ENCODE results near the gene PCDHA4.
"Not testable (repeated sequence)": the region's sequence is repeated elsewhere in the genome, so short reads cannot be mapped to it uniquely, and the experiment has no call there.

PCDHA4 gene

DNA sequence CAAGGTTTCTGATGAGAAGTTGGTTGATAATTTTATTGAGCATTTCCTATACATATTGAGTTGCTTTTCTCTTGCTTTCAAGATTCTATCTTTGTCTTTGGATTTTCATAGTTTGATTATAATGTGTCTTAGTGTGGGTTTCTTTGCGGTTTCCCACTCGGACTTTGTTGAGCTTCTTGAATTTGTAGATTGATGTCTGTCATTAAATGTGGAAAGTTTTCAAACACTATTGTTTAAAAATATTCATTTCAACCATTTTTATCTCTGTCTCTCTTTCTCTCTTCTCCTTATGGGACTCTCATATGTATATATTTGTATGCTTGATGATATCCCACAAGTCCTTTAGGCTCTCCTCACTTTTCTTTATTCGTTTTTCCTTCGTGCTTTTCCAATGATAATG lies 39.4 kb upstream of the PCDHA4 start (continued):
- TF ChIP-seq PATZ1 (CRISPR knock-in tag; IDR thresholded peaks at IDR 0.05; ENCODE audit: borderline replicate concordance) = no peak
- no peak for TF ChIP-seq PPARA (CRISPR knock-in tag; IDR thresholded peaks at IDR 0.05; ENCODE audit: borderline replicate concordance)

GRCh38 chr5:140780512-140780911 lies 26.4 kb upstream of the PCDHA4 start:
- no peak for ATAC-seq
- TF ChIP-seq BACH2 (CRISPR knock-in tag; IDR thresholded peaks at IDR 0.05; ENCODE audit: borderline replicate concordance) (no peak), ZFP3 (CRISPR knock-in tag; IDR thresholded peaks at IDR 0.05) (no peak), PPARA (CRISPR knock-in tag; IDR thresholded peaks at IDR 0.05; ENCODE audit: borderline replicate concordance) (no peak), ZFP30 (CRISPR knock-in tag; IDR thresholded peaks at IDR 0.05) (no peak), TSHZ2 (CRISPR knock-in tag; IDR thresholded peaks at IDR 0.05) (no peak), CSDC2 (CRISPR knock-in tag; IDR thresholded peaks at IDR 0.05) (no peak), TCF4 (CRISPR knock-in tag; IDR thresholded peaks at IDR 0.05; ENCODE audit: borderline replicate concordance) (no peak), ZC3H10 (CRISPR knock-in tag; IDR thresholded peaks at IDR 0.05) (no peak), ISL1 (CRISPR knock-in tag; IDR thresholded peaks at IDR 0.05) (no peak), ZNF565 (CRISPR knock-in tag; conservative IDR thresholded peaks at IDR 0.05; ENCODE audit: low read depth) (no peak), PATZ1 (CRISPR knock-in tag; IDR thresholded peaks at IDR 0.05; ENCODE audit: borderline replicate concordance) (no peak), ZNF70 (CRISPR knock-in tag; IDR thresholded peaks at IDR 0.05) (no peak), CSRNP3 (CRISPR knock-in tag; IDR thresholded peaks at IDR 0.05) (no peak)

- ATAC-seq = no peak
- no peak for TF ChIP-seq ARNTL (CRISPR knock-in tag; IDR thresholded peaks at IDR 0.05; ENCODE audit: borderline replicate concordance, low read depth)
- no peak for TF ChIP-seq ZC3H10 (CRISPR knock-in tag; IDR thresholded peaks at IDR 0.05)
- TF ChIP-seq GLIS3 (CRISPR knock-in tag; IDR thresholded peaks at IDR 0.05) = no peak
- TF ChIP-seq TOX (CRISPR knock-in tag; IDR thresholded peaks at IDR 0.05; ENCODE audit: borderline replicate concordance) = no peak
- TF ChIP-seq ESRRG (CRISPR knock-in tag; IDR thresholded peaks at IDR 0.05) = no peak
- TF ChIP-seq ZFP30 (CRISPR knock-in tag; IDR thresholded peaks at IDR 0.05) = no peak
- TF ChIP-seq RARB (CRISPR knock-in tag; IDR thresholded peaks at IDR 0.05) = no peak
- no peak for TF ChIP-seq ZFP3 (CRISPR knock-in tag; IDR thresholded peaks at IDR 0.05)
- TF ChIP-seq CREB5 (CRISPR knock-in tag; IDR thresholded peaks at IDR 0.05; ENCODE audit: low read depth) = no peak
Observed at GRCh38 chr5:140785905-140786686, 20.8 kb upstream of the PCDHA4 start, which contains the start of gene PCDHA1. Gene PCDHA1 (plus strand): TSS chr5:140786140.

DNA sequence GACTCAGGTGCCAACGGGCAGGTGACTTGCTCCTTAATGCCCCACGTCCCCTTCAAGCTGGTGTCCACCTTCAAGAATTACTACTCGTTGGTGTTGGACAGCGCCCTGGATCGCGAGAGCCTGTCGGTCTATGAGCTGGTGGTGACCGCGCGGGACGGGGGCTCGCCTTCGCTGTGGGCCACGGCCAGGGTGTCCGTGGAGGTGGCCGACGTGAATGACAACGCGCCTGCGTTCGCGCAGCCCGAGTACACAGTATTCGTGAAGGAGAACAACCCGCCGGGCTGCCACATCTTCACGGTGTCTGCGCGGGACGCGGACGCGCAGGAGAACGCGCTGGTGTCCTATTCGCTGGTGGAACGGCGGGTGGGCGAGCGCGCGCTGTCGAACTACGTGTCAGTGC lies 19.4 kb upstream of the PCDHA4 start:
- not testable (repeated sequence) for ATAC-seq

- ATAC-seq = not testable (repeated sequence)
Observed at GRCh38 chr5:140787849-140788504, 18.9 kb upstream of the PCDHA4 start.
